ENCODE results near the gene FOXD3.

DNA sequence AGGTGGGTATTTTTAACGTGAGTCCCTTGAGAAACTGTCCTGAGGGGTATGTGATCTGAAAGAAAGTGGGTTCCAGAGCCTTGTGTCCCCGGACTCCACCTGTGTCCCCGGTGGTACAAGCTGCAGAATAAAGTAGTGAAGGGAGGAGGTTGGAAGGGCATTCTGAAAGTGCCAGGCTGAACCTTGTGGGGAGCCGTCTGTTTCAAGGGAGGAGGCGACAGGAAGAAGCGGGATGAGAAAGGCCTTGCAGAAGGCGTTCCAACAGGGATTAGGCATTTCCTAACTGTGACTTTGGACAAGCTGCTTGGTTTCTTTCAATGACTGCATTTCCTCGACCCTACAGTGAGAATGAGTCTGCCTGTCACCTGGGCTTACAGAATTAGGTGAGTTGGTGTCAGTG lies 5.8 kb downstream of the FOXD3 start:
- TF ChIP-seq, protein P1, sequence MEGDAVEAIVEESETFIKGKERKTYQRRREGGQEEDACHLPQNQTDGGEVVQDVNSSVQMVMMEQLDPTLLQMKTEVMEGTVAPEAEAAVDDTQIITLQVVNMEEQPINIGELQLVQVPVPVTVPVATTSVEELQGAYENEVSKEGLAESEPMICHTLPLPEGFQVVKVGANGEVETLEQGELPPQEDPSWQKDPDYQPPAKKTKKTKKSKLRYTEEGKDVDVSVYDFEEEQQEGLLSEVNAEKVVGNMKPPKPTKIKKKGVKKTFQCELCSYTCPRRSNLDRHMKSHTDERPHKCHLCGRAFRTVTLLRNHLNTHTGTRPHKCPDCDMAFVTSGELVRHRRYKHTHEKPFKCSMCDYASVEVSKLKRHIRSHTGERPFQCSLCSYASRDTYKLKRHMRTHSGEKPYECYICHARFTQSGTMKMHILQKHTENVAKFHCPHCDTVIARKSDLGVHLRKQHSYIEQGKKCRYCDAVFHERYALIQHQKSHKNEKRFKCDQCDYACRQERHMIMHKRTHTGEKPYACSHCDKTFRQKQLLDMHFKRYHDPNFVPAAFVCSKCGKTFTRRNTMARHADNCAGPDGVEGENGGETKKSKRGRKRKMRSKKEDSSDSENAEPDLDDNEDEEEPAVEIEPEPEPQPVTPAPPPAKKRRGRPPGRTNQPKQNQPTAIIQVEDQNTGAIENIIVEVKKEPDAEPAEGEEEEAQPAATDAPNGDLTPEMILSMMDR (conservative IDR thresholded peaks at IDR 0.05; ENCODE audit: low read depth in 2 of 2) = no peak
- TF ChIP-seq EZH2phosphoT487 (IDR thresholded peaks at IDR 0.05; ENCODE audit: unreplicated experiment) (no peak), NANOG (IDR thresholded peaks at IDR 0.05; ENCODE audit: borderline replicate concordance) (no peak)
- TF ChIP-seq, protein P2, sequence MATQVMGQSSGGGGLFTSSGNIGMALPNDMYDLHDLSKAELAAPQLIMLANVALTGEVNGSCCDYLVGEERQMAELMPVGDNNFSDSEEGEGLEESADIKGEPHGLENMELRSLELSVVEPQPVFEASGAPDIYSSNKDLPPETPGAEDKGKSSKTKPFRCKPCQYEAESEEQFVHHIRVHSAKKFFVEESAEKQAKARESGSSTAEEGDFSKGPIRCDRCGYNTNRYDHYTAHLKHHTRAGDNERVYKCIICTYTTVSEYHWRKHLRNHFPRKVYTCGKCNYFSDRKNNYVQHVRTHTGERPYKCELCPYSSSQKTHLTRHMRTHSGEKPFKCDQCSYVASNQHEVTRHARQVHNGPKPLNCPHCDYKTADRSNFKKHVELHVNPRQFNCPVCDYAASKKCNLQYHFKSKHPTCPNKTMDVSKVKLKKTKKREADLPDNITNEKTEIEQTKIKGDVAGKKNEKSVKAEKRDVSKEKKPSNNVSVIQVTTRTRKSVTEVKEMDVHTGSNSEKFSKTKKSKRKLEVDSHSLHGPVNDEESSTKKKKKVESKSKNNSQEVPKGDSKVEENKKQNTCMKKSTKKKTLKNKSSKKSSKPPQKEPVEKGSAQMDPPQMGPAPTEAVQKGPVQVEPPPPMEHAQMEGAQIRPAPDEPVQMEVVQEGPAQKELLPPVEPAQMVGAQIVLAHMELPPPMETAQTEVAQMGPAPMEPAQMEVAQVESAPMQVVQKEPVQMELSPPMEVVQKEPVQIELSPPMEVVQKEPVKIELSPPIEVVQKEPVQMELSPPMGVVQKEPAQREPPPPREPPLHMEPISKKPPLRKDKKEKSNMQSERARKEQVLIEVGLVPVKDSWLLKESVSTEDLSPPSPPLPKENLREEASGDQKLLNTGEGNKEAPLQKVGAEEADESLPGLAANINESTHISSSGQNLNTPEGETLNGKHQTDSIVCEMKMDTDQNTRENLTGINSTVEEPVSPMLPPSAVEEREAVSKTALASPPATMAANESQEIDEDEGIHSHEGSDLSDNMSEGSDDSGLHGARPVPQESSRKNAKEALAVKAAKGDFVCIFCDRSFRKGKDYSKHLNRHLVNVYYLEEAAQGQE (IDR thresholded peaks at IDR 0.05; ENCODE audit: unreplicated experiment) = no peak
